SW 1271 (cell line): ENCODE measurements around the gene GRAMD1A.
A peak's percentile ranks its signal among the peaks of the same experiment; 100 is the strongest.
"Not testable (repeated sequence)": the region's sequence is repeated elsewhere in the genome, so short reads cannot be mapped to it uniquely, and the experiment has no call there.

ENCODE experiments used
- DNase-seq, 2 experiments: peaks; one replicate each; lab custom pipeline; 2025; lab: John Stamatoyannopoulos, UW

The GRAMD1A gene

DNA sequence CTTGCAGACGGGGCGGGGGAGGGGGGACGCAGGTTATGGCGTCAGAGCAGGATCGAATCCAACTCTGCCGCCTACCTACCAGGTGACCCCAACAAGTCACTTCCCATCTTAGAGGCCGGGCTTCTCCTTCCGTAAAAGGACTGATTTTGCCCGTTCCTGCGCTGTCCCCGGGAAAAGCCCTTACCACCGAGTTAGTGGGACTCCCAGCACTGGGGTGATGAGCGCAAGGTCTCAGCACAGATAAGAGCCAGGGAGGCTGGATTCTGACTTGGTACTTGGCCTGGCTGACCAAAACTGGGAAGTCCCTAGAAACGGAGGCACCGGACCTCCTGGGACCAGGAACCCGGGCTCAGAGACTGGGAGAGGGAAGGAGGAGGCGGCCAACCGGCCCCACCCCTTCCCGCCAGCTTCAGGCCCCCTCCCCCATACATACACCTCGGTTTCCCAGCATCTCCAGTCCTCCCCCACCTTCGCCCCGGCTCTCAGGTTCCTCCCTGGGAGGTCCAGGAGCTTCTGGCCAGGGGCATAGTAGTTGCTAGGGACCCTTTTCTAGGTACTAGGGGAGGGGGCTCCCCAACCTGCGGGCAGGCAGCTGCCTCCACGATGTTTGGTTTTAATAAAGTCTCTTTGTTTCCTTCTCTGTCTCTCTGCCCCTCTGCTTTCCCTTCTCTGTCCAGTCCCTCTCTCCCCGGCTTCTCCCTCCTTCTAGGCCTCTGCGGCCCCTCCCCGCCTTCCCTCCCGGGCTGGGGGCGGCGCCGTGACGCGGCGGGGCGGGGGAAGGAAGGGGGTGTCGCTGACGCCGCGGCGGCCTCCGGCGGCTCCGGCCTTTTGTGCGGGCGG is at the start of gene GRAMD1A:
Gene GRAMD1A, plus strand, starts transcription at position 826 of the 840 bp plus-strand sequence. CDS start 156 bp downstream, outside the sequence.
- peak; percentile 36 to 61 for DNase-seq

DNA sequence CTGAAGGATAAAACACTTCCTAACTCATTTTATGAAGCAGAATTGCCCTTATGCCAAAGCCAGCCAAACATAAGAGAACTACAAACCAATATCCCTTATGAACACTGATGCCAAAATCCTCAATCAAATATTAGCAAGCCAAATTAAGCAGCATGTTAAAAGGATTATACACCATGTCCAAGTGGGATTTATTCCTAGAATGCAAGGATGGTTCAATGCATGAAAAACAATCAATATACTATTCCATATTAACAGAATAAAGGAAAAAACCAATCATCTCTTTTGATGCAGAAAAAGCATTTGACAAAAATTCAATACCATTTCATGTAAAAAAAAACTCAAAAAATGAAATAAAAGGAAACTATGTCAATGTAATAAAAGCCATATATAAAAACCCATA is 47.0 kb upstream of the GRAMD1A start:
- no peak for DNase-seq

DNA sequence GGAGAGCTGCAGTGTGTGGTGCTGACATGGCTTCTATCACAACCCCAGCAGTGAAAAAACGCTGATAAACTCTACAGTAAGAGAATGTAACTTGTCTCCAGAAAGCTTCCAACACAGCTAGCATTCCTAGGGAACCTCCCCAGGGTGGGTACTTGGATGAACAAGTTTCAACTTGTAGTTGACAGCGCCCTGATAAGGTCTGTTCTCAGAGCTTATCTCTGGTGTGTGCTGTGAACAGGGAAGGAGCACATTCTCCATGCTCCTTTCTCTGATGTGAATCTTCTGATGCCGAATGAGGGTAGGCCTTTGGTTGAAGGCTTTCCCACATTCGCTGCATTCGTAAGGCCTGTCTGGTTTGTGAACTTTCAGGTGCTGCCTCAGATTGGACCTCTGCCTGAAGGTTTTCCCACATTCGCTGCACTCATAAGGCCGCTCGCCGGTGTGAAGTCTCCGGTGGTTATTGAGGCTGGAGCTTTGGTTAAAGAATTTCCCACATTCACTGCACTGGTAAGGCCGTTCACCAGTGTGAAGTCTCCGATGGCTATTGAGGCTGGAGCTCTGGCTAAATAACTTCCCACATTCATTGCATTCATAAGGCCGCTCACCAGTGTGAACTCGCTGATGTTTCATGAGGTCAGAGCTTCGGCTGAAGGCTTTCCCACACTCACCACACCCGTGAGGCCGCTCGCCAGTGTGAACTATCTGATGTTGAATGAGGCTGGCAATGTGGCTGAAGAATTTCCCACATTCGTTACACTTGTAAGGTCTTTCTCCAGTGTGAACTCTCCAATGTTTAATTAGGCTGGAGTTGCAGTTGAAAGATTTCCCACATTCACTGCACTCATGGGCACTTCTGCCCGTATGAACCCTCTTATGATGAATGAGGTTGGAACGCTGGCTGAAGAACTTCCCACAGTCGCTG is 42.0 kb upstream of the GRAMD1A start:
- no peak for DNase-seq

- no peak for DNase-seq
Observed at GRCh38 chr19:34959021-34959420, 41.1 kb upstream of the GRAMD1A start.

DNA sequence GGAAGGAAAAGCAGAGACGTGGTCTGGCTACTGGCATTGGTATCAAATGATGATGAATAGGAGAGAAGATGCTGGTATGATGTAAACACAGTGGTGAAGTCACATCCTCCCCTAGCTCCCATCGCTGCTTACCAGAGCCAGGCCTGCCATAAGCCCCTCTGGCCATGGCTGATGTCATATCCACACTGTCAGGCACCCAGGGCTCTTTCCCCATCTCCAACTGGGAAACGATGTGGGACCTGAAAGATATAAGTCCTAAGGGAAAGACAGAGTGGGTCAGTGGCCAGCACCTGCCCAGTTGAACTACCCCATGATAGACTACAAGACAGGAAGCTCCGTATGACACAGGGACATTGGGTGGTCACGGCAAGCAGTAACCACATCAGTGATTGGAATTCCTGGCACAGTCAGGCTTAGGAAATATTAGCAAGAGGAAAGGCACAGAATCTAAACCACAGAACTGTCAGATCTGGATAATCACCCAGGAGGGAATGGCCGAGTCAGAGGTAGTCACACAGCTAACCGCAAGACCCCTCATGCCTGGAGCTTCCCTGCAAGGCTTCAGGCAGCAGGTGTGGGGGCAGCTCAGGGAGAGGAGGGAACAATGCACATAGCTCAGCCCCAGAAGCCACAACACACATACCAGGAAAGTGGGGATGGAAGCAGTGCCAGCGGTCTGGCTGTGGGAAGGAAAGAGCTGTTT is 39.9 kb upstream of the GRAMD1A start:
- peak in 1 of 2 experiments; percentile 14 for DNase-seq

GRCh38 chr19:34960940-34961679 is 39.0 kb upstream of the GRAMD1A start:
- DNase-seq, result no peak

DNA sequence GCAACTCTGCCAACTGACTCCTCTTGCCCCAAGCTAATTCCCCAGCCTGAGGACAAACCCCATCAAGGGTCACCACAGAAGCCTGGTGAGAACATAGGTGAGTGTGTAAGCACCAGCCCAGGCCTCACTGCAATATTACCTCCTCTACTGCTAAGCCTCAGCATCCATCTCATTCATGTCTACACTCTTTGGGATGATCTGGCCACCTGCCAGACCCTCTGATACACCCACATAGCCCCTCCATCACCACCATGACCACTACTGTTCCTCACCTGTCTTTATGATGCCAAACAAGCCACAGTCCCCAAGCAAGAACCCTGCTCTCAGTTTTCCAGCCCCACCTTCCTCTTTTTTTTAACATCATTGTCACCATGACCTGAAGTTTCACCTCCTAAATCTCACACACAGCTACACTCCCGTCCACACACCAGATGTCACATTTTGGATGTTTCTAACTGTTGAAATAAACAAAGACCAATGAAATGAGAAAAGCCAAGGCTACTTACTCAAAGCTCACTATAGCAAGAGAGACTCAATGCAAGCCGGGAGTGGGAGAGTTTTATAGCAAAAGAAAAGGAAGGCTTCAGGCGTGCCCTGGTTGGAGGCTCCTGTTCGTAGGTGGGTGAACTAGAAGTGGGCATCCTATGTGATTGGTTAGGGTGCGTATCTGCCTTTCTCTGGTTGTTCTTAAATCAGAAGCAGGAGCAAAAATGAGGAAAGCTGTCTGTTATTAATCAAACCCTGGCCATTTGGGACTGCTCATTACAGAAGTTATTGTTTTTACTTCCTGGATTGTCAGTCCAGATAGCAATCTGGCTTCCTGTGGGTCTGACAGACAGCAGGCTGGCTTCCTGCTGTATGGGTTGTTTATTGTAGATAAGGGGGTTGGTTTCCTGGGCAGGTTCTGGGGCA is 38.1 kb upstream of the GRAMD1A start:
- DNase-seq, result no peak

DNA sequence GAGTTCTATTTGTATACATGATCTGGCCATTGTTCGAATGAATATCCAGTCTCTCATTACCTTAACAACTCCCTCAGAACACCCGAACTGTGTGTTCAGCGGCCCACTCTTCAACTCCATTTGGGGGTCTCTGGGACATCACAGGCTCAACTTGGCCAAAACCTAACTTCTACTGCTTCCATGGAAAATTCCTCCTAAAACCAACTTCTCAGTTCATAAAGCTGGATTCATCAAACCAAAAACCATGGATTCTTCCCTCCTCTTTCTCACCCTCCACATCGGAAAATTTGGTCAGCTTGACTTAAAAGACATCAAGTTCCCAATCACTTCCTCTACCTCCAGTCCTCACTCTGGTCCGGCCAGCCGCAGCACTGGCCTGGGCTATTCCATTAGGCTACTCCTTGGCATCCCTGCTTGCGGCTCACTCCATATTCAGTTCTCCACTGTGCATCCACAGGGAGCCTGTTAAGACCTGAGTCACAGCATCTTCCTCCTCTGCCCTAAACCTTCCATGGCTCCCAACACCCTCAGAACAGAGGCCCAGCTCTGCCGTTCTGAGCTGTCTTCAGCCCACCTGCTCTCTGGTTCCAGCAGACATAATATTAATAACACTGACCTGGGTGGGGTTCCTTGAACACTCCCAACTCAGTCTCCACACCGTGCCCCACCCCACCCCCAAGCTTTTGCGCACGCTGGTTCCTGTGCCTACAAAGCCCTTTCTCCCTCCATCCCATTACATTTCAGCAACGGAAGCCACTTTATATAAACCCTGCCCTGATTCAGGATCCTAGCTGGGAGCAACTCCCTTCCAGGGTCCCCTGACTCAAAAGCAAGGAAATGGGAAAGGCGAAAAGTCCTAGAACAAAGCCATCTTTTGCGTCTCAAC is 37.2 kb upstream of the GRAMD1A start:
- DNase-seq, result no peak

GRCh38 chr19:34963573-34964406 is 36.3 kb upstream of the GRAMD1A start, which contains the start of gene ZNF792:
TSS of gene ZNF792 (minus strand) at chr19:34964229. CDS start at chr19:34963662, 567 bp downstream.
- DNase-seq, result peak in 1 of 2 experiments; percentile 17

- DNase-seq, result no peak
Observed at GRCh38 chr19:34964598-34964997, 35.5 kb upstream of the GRAMD1A start.

GRCh38 chr19:34965505-34965904 is 34.6 kb upstream of the GRAMD1A start:
- not testable (repeated sequence) for DNase-seq

- no peak for DNase-seq
Observed at GRCh38 chr19:34967551-34967950, 32.6 kb upstream of the GRAMD1A start.

- no peak for DNase-seq
Observed at GRCh38 chr19:34969721-34970120, 30.4 kb upstream of the GRAMD1A start.

DNA sequence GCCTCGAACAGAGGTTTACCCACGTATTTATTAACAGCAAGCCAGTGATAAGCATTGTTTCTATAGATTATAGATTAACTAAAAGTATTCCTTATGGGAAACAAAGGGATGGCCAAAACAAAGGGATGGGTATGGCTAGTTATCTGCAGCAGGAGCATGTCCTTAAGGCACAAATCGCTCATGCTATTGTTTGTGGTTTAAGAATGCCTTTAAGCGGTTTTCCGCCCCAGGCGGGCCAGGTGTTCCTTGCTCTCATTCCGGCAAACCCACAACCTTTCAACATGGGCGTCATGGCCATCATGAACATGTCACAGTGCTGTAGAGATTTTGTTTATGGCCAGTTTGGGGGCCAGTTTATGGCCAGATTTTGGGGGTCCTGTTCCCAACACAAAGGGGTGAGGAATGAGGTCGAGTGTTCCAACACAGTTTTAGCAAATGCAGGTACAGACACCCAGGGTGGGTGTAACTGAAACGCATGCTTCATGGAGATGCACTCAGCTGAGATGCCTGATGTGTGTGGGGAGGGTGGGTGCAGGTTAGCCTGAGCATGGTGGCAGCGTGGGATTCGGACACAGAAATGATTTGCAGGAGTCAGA is 29.8 kb upstream of the GRAMD1A start:
- not testable (repeated sequence) for DNase-seq

DNA sequence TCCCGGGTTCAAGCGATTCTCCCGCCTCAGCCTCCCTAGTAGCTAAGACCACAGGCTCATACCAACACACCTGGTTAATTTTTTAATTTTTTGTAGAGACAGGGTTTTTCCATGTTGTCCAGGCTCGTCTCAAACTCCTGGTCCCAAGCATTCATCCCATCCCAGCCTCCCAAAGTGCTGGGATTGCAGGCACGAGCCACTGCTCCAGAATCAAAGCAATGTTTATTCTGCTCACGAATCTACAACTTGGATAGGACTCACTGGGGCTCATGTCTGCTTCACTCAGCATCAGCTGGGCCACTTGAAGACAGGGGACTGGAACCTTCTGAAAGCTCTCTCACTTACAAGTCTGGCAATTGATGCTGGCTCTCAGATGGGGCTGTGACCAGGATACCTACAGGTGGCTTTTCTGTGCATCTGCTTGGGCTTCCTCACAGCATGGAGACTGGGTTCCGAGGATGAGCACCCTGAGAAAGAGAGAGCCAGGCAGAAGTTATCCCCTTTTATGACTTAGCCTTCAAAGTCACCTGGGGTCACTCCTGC is 27.9 kb upstream of the GRAMD1A start:
- DNase-seq, result no peak

- DNase-seq, result no peak
Observed at GRCh38 chr19:34974646-34975045, 25.5 kb upstream of the GRAMD1A start.

DNA sequence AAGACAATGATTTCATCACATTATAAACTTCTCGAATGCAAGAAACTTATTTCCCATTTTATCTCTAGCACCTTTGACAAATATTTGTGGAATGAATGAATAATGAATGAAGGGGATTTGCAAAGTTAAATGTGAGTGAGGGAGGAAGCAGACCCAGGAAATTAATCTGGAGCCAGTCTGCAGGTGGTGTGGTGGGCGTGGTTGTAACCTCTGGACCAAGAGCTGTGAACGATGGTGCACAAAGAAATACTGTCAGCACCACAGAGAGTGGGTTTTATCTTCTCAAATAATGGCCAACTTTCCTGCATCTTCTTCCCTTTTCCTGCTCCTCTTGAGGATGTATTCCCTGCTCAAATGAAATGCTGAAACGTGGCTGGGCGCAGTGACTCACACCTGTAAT is 25.1 kb upstream of the GRAMD1A start:
- no peak for DNase-seq

DNA sequence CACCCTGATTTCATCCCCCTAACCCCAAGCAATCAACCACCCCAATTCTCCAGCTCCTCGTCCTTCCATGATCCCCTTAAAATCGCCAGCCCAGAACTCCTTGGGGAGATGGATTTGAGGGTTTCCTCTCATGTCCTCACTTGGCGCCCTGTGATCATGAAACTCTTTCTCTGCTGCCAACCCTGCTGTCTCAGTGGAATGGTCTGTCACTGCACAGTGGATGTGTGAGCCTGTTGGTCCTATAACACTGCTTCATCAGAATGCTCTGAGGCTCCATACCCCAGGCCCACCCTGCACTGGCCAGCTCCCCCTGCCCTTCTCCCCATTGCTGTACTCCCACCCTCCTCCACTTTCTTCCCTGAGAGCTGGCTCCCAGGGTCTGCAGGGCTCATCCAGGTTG is 23.5 kb upstream of the GRAMD1A start:
- no peak for DNase-seq
